Mesenchymal stem cell (in vitro differentiated cells and primary cell): Measurements from ENCODE around the gene SDHA.
"Not testable (repeated sequence)": the region's sequence is repeated elsewhere in the genome, so short reads cannot be mapped to it uniquely, and the experiment has no call there.

Experiments used
- DNase-seq: peaks from one replicate; pipeline ENCODE4 v3.0.0-alpha.2; 2013
- H2AFZ ChIP-seq: one replicate; pipeline ENCODE4 v1.6.1; 2013; ENCODE audit warnings: low read depth, mild to moderate bottlenecking, control low read depth, inconsistent platforms, low read length, moderate library complexity
- H2AK5ac ChIP-seq: 2 replicates; pipeline ENCODE4 v1.6.1; 2013; ENCODE audit warnings: low read length, moderate library complexity, mild to moderate bottlenecking, inconsistent platforms; ENCODE audit not compliant: severe bottlenecking
- H2BK120ac ChIP-seq: one replicate; pipeline ENCODE4 v1.6.1; 2013; ENCODE audit warnings: low read depth, mild to moderate bottlenecking, inconsistent platforms, low read length, moderate library complexity
- H2BK12ac ChIP-seq, 2 experiments: one replicate each; pipeline ENCODE4 v1.6.1; 2013; ENCODE audit warnings: inconsistent platforms in 2 of 2, low read length in 2 of 2, mild to moderate bottlenecking in 2 of 2, moderate library complexity in 2 of 2, control low read depth in 1 of 2
- H2BK15ac ChIP-seq: one replicate; pipeline ENCODE4 v1.6.1; 2013; ENCODE audit warnings: mild to moderate bottlenecking, low read depth, inconsistent platforms; ENCODE audit not compliant: poor library complexity, severe bottlenecking
- H2BK5ac ChIP-seq: 2 replicates; pipeline ENCODE4 v1.6.1; 2013; ENCODE audit warnings: low read depth, mild to moderate bottlenecking, low read length, control low read depth, inconsistent platforms; ENCODE audit not compliant: poor library complexity, severe bottlenecking
- H3K14ac ChIP-seq, 2 experiments: one replicate each; pipeline ENCODE4 v1.6.1; 2013; ENCODE audit warnings: inconsistent platforms in 2 of 2, low read length in 2 of 2, control low read depth in 1 of 2, mild to moderate bottlenecking in 1 of 2, moderate library complexity in 1 of 2
- H3K18ac ChIP-seq, 2 experiments: one replicate each; pipeline ENCODE4 v1.6.1; 2013; ENCODE audit warnings: inconsistent platforms in 2 of 2, low read length in 2 of 2, control low read depth in 1 of 2, low read depth in 1 of 2, mild to moderate bottlenecking in 1 of 2
- H3K23ac ChIP-seq, 2 experiments: one replicate each; pipeline ENCODE4 v1.6.1; 2013; ENCODE audit warnings: inconsistent platforms in 2 of 2, low read length in 2 of 2, mild to moderate bottlenecking in 2 of 2, moderate library complexity in 2 of 2, control low read depth in 1 of 2
- H3K27ac ChIP-seq: 2 replicates; pipeline ENCODE4 v1.5.1; 2013; ENCODE audit warnings: mild to moderate bottlenecking, moderate library complexity, low read length, control low read depth, inconsistent platforms; ENCODE audit not compliant: poor library complexity, severe bottlenecking
- H3K27me3 ChIP-seq, 2 experiments: 2 replicates each; pipeline versions ENCODE4 v1.6.1 to v1.7.0; 2013; ENCODE audit warnings: low read length in 2 of 2, mild to moderate bottlenecking in 2 of 2, moderate library complexity in 2 of 2, control low read depth in 1 of 2, inconsistent platforms in 1 of 2; ENCODE audit not compliant: control insufficient read depth in 1 of 2, insufficient read depth in 1 of 2
- H3K36me3 ChIP-seq, 2 experiments: 2 replicates each; pipeline versions ENCODE4 v1.6.1 to v1.7.0; 2013; ENCODE audit warnings: low read length in 2 of 2, control low read depth in 1 of 2, inconsistent platforms in 1 of 2, low read depth in 1 of 2, mild to moderate bottlenecking in 1 of 2; ENCODE audit not compliant: insufficient read depth in 2 of 2, control insufficient read depth in 1 of 2
- H3K4ac ChIP-seq, 2 experiments: one replicate each; pipeline ENCODE4 v1.6.1; 2013; ENCODE audit warnings: inconsistent platforms in 2 of 2, low read length in 2 of 2, mild to moderate bottlenecking in 2 of 2, moderate library complexity in 2 of 2, control low read depth in 1 of 2, low read depth in 1 of 2
- H3K4me1 ChIP-seq: 2 replicates; pipeline ENCODE4 v1.6.1; 2013; ENCODE audit warnings: low read depth, low read length, control low read depth; ENCODE audit not compliant: control insufficient read depth, insufficient read depth
- H3K4me2 ChIP-seq: 2 replicates; pipeline ENCODE4 v1.6.1; 2013; ENCODE audit warnings: low read length, mild to moderate bottlenecking, inconsistent platforms; ENCODE audit not compliant: poor library complexity, severe bottlenecking
- H3K4me3 ChIP-seq, 2 experiments: 2 replicates each; pipeline versions ENCODE4 v1.5.1 to v1.7.0; 2013; ENCODE audit warnings: low read length in 2 of 2, mild to moderate bottlenecking in 2 of 2, control low read depth in 1 of 2, low read depth in 1 of 2; ENCODE audit not compliant: insufficient read depth in 1 of 2
- H3K79me1 ChIP-seq: replicated peaks from 2 replicates; pipeline ENCODE4 v1.6.1; 2013; ENCODE audit warnings: mild to moderate bottlenecking, control low read depth, low read length, inconsistent platforms; ENCODE audit not compliant: poor library complexity, severe bottlenecking
- H3K9ac ChIP-seq: 2 replicates; pipeline ENCODE4 v1.7.0; 2013; ENCODE audit warnings: mild to moderate bottlenecking, low read length, moderate library complexity
- H3K9me3 ChIP-seq: 2 replicates; pipeline ENCODE4 v1.7.0; 2013; ENCODE audit warnings: mild to moderate bottlenecking, low read length; ENCODE audit not compliant: control insufficient read depth
- H4K8ac ChIP-seq: one replicate; pipeline ENCODE4 v1.6.1; 2013; ENCODE audit warnings: inconsistent platforms, mild to moderate bottlenecking, low read length, moderate library complexity
- H4K91ac ChIP-seq: one replicate; pipeline ENCODE4 v1.6.1; 2013; ENCODE audit warnings: mild to moderate bottlenecking, low read length, inconsistent platforms
- WGBS: methylation state at CpG from one replicate; pipeline ENCODE4 v1.1.7; 2013; ENCODE audit warnings: mixed read lengths; 5-methylcytosine and 5-hydroxymethylcytosine counted together

Gene SDHA

GRCh38 chr5:251975-252374 is 33.9 kb downstream of the SDHA start:
- H2AK5ac ChIP-seq, H3K9me3 ChIP-seq, H2BK120ac ChIP-seq, H2AFZ ChIP-seq, DNase-seq, H3K27me3 ChIP-seq, H3K27ac ChIP-seq, H4K8ac ChIP-seq, H3K4me1 ChIP-seq, H4K91ac ChIP-seq, H3K14ac ChIP-seq, H3K4me2 ChIP-seq, H2BK12ac ChIP-seq, H3K18ac ChIP-seq, H3K23ac ChIP-seq, H3K79me1 ChIP-seq, H3K4me3 ChIP-seq, H3K9ac ChIP-seq, H3K4ac ChIP-seq, H2BK5ac ChIP-seq, H2BK15ac ChIP-seq: not testable (repeated sequence)
- H3K36me3 ChIP-seq, result peaks cover 40 to 75% of the 10 kb centered on the region in 2 experiments
- 93% methylated on average over 11 of the region's 11 CpGs for WGBS

- H3K36me3 ChIP-seq, result peaks cover 45 to 74% of the 10 kb centered on the region in 2 experiments
- H2AK5ac ChIP-seq, result no peak overlapping the region
- H2AFZ ChIP-seq, result no peak overlapping the region
- no peak overlapping the region for H4K91ac ChIP-seq
- H4K8ac ChIP-seq, result no peak overlapping the region
- H3K4me3 ChIP-seq, result no peak overlapping the region
- H3K23ac ChIP-seq, result no peak overlapping the region
- no peak overlapping the region for H2BK15ac ChIP-seq
- H3K79me1 ChIP-seq, result peaks cover 8% of the 10 kb centered on the region
- no peak overlapping the region for H2BK120ac ChIP-seq
- H3K9ac ChIP-seq, result no peak overlapping the region
- no peaks in the 10 kb centered on the region for H3K4me1 ChIP-seq
- no peak overlapping the region for H2BK12ac ChIP-seq
- H3K18ac ChIP-seq, result no peak overlapping the region
- H3K14ac ChIP-seq, result no peak overlapping the region
- no peaks in the 10 kb centered on the region for H3K27me3 ChIP-seq
- H3K27ac ChIP-seq, result no peak overlapping the region
- no peak overlapping the region for H3K4me2 ChIP-seq
- no peaks in the 10 kb centered on the region for H3K9me3 ChIP-seq
- no peak overlapping the region for H3K4ac ChIP-seq
- 89% methylated on average over 10 of the region's 10 CpGs for WGBS
- no peak for DNase-seq
- no peak overlapping the region for H2BK5ac ChIP-seq
Measured at GRCh38 chr5:252546-252945, 34.4 kb downstream of the SDHA start.

- not testable (repeated sequence) for H3K4me3 ChIP-seq, H3K14ac ChIP-seq, H3K9me3 ChIP-seq, H3K27ac ChIP-seq, H2BK120ac ChIP-seq, H3K4me1 ChIP-seq, H4K8ac ChIP-seq, H4K91ac ChIP-seq, H3K79me1 ChIP-seq, H3K27me3 ChIP-seq, H2BK5ac ChIP-seq, H3K4ac ChIP-seq, H2BK12ac ChIP-seq, H3K9ac ChIP-seq, H2AK5ac ChIP-seq, H2BK15ac ChIP-seq, H3K4me2 ChIP-seq, H2AFZ ChIP-seq, H3K18ac ChIP-seq, H3K23ac ChIP-seq, DNase-seq
- H3K36me3 ChIP-seq, result peaks cover 44 to 62% of the 10 kb centered on the region in 2 experiments
- WGBS, result 98% methylated on average over 11 of the region's 15 CpGs
Measured at GRCh38 chr5:254322-254721, 36.2 kb downstream of the SDHA start.

GRCh38 chr5:255116-255515 is 37.0 kb downstream of the SDHA start:
- H2BK15ac ChIP-seq, H3K4ac ChIP-seq, H3K4me3 ChIP-seq, H2AK5ac ChIP-seq, H3K23ac ChIP-seq, H4K8ac ChIP-seq, H3K14ac ChIP-seq, H2AFZ ChIP-seq, H3K4me1 ChIP-seq, H3K18ac ChIP-seq, H3K79me1 ChIP-seq, H3K9ac ChIP-seq, H3K27me3 ChIP-seq, H2BK5ac ChIP-seq, DNase-seq, H2BK120ac ChIP-seq, H4K91ac ChIP-seq, H3K4me2 ChIP-seq, H3K9me3 ChIP-seq, H2BK12ac ChIP-seq, H3K27ac ChIP-seq: not testable (repeated sequence)
- WGBS, result no CpG with 5 or more reads among the region's 7 CpGs
- H3K36me3 ChIP-seq, result peaks cover 42 to 55% of the 10 kb centered on the region in 2 experiments
